ENCODE measurements around the gene FER1L5. TPM values are rescaled to one million over a fixed set of nuclear protein-coding genes. Genes with fewer than 3 reads are reported as not detected.

The FER1L5 gene
- total RNA-seq, 2 experiments from 2014 or later, result not detected

- CTCF ChIA-PET, result no interaction called here
- POLR2A ChIA-PET, result no interaction called here
- Mint-ChIP-seq H3K4me1 (no peaks in the 10 kb centered on the region), H3K36me3 (ENCODE audit: low read depth) (peaks cover 3% of the 10 kb centered on the region), H3K27ac (no peak overlapping the region), H3K4me3 (no peak overlapping the region), H3K9me3 (no peaks in the 10 kb centered on the region), H3K27me3 (no peaks in the 10 kb centered on the region)
- DNase-seq, result no peak
Observed at GRCh38 chr2:96698221-96698861, 55.8 kb downstream of the FER1L5 start.

DNA sequence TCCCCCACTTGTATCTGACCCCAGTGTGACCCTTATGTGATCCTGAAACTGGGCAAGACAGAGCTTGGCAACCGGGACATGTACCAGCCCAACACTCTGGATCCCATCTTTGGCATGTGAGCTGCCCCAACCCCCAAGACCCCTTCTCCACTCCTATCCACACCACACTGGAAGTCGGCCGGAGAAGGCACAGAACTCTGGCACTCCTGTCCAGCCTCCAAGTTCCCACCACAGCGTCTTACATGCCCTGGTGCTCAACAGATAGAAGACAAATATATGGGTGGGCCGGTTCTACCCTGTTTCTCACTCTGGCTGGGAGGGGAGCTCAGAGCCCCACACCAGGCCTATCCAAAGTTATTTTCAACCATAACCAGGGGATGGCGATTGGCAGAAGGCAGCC is 56.5 kb downstream of the FER1L5 start:
- CTCF ChIA-PET, result no interaction called here
- no peaks in the 10 kb centered on the region for H3K27me3 Mint-ChIP-seq
- H3K36me3 Mint-ChIP-seq (ENCODE audit: low read depth), result peaks cover 3% of the 10 kb centered on the region
- no peaks in the 10 kb centered on the region for H3K4me1 Mint-ChIP-seq
- no peak overlapping the region for H3K4me3 Mint-ChIP-seq
- no peak overlapping the region for H3K27ac Mint-ChIP-seq
- H3K9me3 Mint-ChIP-seq, result no peaks in the 10 kb centered on the region
- POLR2A ChIA-PET, result no interaction called here
- DNase-seq, result no peak

- ChIA-PET POLR2A (no interaction called here), CTCF (no interaction called here)
- no peaks in the 10 kb centered on the region for H3K27me3 Mint-ChIP-seq
- no peaks in the 10 kb centered on the region for H3K9me3 Mint-ChIP-seq
- no peaks in the 10 kb centered on the region for H3K4me1 Mint-ChIP-seq
- H3K27ac Mint-ChIP-seq, result no peak overlapping the region
- peaks cover 3% of the 10 kb centered on the region for H3K36me3 Mint-ChIP-seq (ENCODE audit: low read depth)
- no peak for DNase-seq
- no peak overlapping the region for H3K4me3 Mint-ChIP-seq
Observed at GRCh38 chr2:96699621-96700020, 57.1 kb downstream of the FER1L5 start.

DNA sequence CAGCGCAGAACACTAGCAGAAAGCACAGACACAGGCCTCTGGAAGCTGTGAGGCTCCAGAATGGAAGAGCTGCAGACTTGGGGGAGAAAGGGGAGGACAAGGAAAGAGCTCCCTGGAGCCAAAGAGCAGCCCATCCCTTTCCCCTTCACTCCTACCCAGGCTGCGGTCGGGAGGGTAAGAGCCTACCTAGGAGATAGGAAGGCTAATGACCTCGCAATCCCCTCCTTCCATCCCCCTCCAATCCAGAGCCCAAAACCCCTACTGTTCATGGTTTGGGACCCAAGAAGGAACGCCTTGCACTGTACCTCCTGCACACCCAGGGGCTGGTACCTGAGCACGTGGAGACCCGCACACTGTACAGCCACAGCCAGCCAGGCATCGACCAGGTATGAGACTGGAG is 57.5 kb downstream of the FER1L5 start:
- peaks cover 3% of the 10 kb centered on the region for H3K36me3 Mint-ChIP-seq (ENCODE audit: low read depth)
- H3K9me3 Mint-ChIP-seq, result no peaks in the 10 kb centered on the region
- no peaks in the 10 kb centered on the region for H3K27me3 Mint-ChIP-seq
- H3K4me1 Mint-ChIP-seq, result no peaks in the 10 kb centered on the region
- ChIA-PET CTCF (no interaction called here), POLR2A (no interaction called here)
- DNase-seq, result no peak
- H3K27ac Mint-ChIP-seq, result no peak overlapping the region
- H3K4me3 Mint-ChIP-seq, result no peak overlapping the region

DNA sequence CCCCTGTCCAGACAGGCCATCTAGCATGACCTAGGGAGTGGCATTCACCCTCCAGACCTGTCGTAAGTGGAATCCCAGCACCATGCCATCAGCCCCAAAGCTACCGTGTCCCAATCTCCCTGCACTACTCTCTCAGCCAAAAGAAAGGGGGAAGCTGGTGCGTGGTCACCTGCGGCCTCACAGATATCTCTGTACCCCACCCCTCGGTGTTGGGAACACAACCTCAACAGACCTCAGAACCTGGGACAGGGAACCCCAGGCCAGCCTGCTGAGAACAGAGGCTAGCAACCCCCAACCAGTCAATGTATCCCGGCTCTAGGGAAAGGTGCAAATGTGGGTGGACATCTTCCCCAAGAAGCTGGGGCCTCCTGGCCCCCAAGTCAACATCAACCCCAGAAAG is 59.1 kb downstream of the FER1L5 start:
- Mint-ChIP-seq H3K27me3 (no peaks in the 10 kb centered on the region), H3K27ac (no peak overlapping the region), H3K4me1 (no peaks in the 10 kb centered on the region), H3K9me3 (no peaks in the 10 kb centered on the region), H3K4me3 (no peak overlapping the region), H3K36me3 (ENCODE audit: low read depth) (peaks cover 9% of the 10 kb centered on the region)
- DNase-seq, result no peak
- POLR2A ChIA-PET, result no interaction called here
- CTCF ChIA-PET, result no interaction called here

DNA sequence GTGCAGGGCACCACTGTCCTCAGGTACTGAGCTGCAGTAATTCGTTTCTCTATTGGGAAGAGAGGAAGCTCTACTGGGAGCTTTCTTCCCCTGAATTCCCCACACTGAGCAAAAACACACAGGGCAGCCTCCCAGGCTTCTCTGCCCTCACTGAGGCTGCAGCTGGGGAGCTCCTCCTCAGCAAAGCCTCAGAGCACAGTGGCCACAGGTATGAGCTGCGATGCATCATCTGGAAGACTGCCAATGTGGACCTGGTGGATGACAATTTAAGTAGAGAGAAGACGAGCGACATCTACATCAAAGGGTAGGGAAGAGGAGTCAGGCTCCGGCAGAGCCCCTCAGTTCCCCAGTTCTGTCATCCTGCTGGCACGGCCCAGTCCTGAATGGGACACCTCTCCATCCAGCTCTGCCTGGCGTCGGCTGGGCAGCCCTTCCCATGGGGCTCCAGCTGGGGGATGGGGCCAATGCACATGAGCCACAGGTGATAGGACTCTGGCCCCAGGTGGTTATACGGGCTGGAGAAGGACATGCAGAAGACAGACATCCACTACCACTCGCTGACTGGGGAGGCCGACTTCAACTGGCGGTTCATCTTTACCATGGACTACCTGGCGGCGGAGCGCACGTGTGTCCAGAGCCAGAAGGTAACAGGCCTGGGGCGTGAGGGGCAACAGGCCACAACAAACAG is 59.7 kb downstream of the FER1L5 start:
- ChIA-PET POLR2A (no interaction called here), CTCF (no interaction called here)
- H3K4me1 Mint-ChIP-seq, result no peaks in the 10 kb centered on the region
- no peak overlapping the region for H3K4me3 Mint-ChIP-seq
- no peaks in the 10 kb centered on the region for H3K9me3 Mint-ChIP-seq
- peaks cover 14% of the 10 kb centered on the region for H3K36me3 Mint-ChIP-seq (ENCODE audit: low read depth)
- no peak overlapping the region for H3K27ac Mint-ChIP-seq
- no peaks in the 10 kb centered on the region for H3K27me3 Mint-ChIP-seq
- no peak for DNase-seq

GRCh38 chr2:96703021-96703751 is 60.6 kb downstream of the FER1L5 start:
- no peaks in the 10 kb centered on the region for H3K9me3 Mint-ChIP-seq
- peaks cover 21% of the 10 kb centered on the region for H3K36me3 Mint-ChIP-seq (ENCODE audit: low read depth)
- H3K4me1 Mint-ChIP-seq, result no peaks in the 10 kb centered on the region
- no peak overlapping the region for H3K4me3 Mint-ChIP-seq
- no peaks in the 10 kb centered on the region for H3K27me3 Mint-ChIP-seq
- ChIA-PET CTCF (no interaction called here), POLR2A (no interaction called here)
- no peak overlapping the region for H3K27ac Mint-ChIP-seq
- no peak for DNase-seq

DNA sequence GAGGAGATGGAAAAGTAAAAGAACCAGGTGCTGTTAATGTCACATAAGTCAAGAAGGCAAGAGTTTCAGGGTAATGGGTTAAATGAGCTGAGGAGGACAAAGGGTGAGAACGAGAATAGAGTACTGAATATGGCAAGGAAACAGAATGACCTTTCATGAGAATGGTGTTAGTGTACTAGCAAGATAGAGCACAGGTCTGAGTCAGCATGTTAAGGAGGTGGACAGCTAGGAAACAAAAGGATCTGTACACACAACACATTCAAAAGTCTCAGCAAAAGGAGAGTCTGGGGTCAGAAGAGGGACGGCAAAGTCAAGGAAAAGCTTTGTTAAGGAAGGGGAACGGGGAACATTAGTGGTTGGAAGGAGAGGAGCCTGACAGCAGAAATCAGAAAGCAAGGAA is 68.4 kb downstream of the FER1L5 start:
- no peak overlapping the region for H3K27ac Mint-ChIP-seq
- no peaks in the 10 kb centered on the region for H3K4me1 Mint-ChIP-seq
- H3K36me3 Mint-ChIP-seq (ENCODE audit: low read depth), result peaks cover 41% of the 10 kb centered on the region
- ChIA-PET CTCF (interaction anchor here (0.6 kb wide), 1 partner anchor 344 kb away, joined by 3 read pairs; no protein-coding TSS in a partner anchor), POLR2A (interaction anchor here (1.2 kb wide), 1 partner anchor 90 kb away, joined by 3 read pairs; no protein-coding TSS in a partner anchor)
- H3K4me3 Mint-ChIP-seq, result no peak overlapping the region
- H3K27me3 Mint-ChIP-seq, result no peaks in the 10 kb centered on the region
- DNase-seq, result no peak
- no peaks in the 10 kb centered on the region for H3K9me3 Mint-ChIP-seq

GRCh38 chr2:96715658-96716057 is 73.1 kb downstream of the FER1L5 start:
- CTCF ChIA-PET, result no interaction called here
- Mint-ChIP-seq H3K4me3 (no peak overlapping the region), H3K27ac (no peak overlapping the region), H3K9me3 (no peaks in the 10 kb centered on the region), H3K27me3 (no peaks in the 10 kb centered on the region), H3K36me3 (ENCODE audit: low read depth) (peaks cover 9% of the 10 kb centered on the region), H3K4me1 (no peaks in the 10 kb centered on the region)
- POLR2A ChIA-PET, result no interaction called here
- DNase-seq, result no peak

DNA sequence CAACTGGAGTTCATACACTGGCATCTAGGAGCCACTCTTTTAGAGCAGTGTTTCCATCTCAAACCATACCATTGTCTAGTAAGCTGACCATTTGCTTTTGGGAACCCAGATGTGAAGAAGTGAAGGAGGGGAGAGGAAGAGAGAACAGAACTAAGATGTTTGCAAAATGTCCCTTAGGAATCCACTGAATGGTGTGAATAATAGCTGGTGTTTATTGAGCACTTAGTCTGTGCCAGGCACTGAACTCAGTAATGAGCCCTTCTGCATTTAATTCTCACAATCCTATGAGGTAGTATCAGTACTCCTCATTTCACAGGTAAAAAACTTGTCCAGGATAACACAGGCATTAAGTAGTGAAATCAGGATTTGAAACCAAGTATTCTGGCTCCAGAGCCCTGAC is 73.8 kb downstream of the FER1L5 start:
- Mint-ChIP-seq H3K4me1 (no peaks in the 10 kb centered on the region), H3K36me3 (ENCODE audit: low read depth) (peaks cover 3% of the 10 kb centered on the region), H3K9me3 (no peaks in the 10 kb centered on the region), H3K27me3 (no peaks in the 10 kb centered on the region), H3K4me3 (no peak overlapping the region), H3K27ac (no peak overlapping the region)
- ChIA-PET POLR2A (no interaction called here), CTCF (interaction anchor here (0.5 kb wide), 1 partner anchor 124 kb away, joined by 3 read pairs; no protein-coding TSS in a partner anchor)
- no peak for DNase-seq

GRCh38 chr2:96726131-96726530 is 83.6 kb downstream of the FER1L5 start:
- no peaks in the 10 kb centered on the region for H3K27me3 Mint-ChIP-seq
- peaks cover 31% of the 10 kb centered on the region for H3K36me3 Mint-ChIP-seq (ENCODE audit: low read depth)
- ChIA-PET CTCF (interaction anchor here (0.6 kb wide), 1 partner anchor 9 kb away, joined by 4 read pairs; no protein-coding TSS in a partner anchor), POLR2A (no interaction called here)
- H3K27ac Mint-ChIP-seq, result no peak overlapping the region
- H3K9me3 Mint-ChIP-seq, result no peaks in the 10 kb centered on the region
- DNase-seq, result no peak
- H3K4me1 Mint-ChIP-seq, result no peaks in the 10 kb centered on the region
- no peak overlapping the region for H3K4me3 Mint-ChIP-seq

DNA sequence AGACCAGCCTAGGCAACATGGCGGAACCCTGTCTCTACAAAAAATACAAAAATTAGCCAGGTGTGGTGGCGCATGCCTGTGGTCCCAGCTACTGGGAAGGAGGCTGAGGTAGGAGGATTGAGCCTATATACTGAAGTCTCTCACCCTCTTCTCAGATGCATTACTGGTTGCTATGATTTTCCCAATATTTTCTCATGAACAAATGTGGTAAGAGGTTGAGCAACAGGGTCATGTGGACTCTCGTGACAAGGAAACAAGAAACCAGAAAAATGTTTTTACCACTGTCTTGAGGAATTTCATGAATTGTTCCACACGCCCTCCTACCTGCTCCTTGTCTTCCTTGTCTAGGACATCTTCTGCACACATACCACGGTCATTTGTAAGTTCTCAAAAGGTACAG is 84.9 kb downstream of the FER1L5 start:
- ChIA-PET POLR2A (interaction anchor here (0.9 kb wide), 1 partner anchor 12 kb away, joined by 3 read pairs; the partner anchor contains the start of gene LMAN2L), CTCF (interaction anchor here (1.5 kb wide), 1 partner anchor 35 kb away, joined by 3 read pairs; no protein-coding TSS in a partner anchor)
- Mint-ChIP-seq H3K27me3 (no peaks in the 10 kb centered on the region), H3K27ac (no peak overlapping the region), H3K36me3 (ENCODE audit: low read depth) (peaks cover 35% of the 10 kb centered on the region), H3K9me3 (no peaks in the 10 kb centered on the region), H3K4me3 (no peak overlapping the region), H3K4me1 (no peaks in the 10 kb centered on the region)
- DNase-seq, result no peak

DNA sequence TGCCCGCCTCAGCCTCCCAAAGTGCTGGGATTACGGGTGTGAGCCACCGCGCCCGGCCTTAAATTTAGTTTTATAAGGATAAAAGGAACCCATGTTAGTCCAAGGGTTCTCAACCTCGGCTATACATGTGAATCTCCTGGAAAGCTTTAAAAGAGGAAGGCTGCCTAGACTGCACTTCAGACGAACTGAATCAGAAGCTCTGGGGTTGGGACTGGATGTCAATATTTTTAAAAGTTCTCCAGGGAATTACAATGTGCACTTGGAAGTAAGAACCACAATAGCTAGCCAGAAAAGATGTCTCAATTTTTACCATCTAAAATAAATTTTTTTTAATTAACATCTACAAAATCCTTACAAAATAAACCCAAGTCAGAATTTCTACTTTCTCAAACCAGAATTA is 87.2 kb downstream of the FER1L5 start:
- Mint-ChIP-seq H3K4me1 (peaks cover 2% of the 10 kb centered on the region), H3K27me3 (no peaks in the 10 kb centered on the region), H3K27ac (no peak overlapping the region), H3K4me3 (no peak overlapping the region), H3K36me3 (ENCODE audit: low read depth) (peaks cover 51% of the 10 kb centered on the region), H3K9me3 (no peaks in the 10 kb centered on the region)
- CTCF ChIA-PET, result no interaction called here
- POLR2A ChIA-PET, result no interaction called here
- no peak for DNase-seq
